SK-N-MC (cell line): Measurements from ENCODE around the gene HOXB5.
A peak's percentile ranks its signal among the peaks of the same experiment; 100 is the strongest.

Experiments
- DNase-seq: peaks from one replicate; pipeline ENCODE4 v3.0.0-alpha.2; 2011; ENCODE audit warnings: low read depth, low spot score
- H3K27ac ChIP-seq: fragments of 200-600 bp; sonication (generic); 2 replicates; pipeline ENCODE4 v1.5.1; 2016; ENCODE audit warnings: mixed run types
- H3K36me3 ChIP-seq: fragments of 200-600 bp; sonication (generic); 2 replicates; pipeline ENCODE4 v1.6.1; 2017; ENCODE audit warnings: antibody characterized with exemption, low read length, mixed read lengths; ENCODE audit not compliant: insufficient read depth
- H3K4me3 ChIP-seq: fragments of 200-600 bp; sonication (generic); 2 replicates; pipeline ENCODE4 v1.5.1; 2016
- H3K9ac ChIP-seq: fragments of 200-600 bp; sonication (generic); 2 replicates; pipeline ENCODE4 v1.8.0; 2017; ENCODE audit warnings: mixed run types, mixed read lengths; ENCODE audit not compliant: insufficient read length
- H3K9me3 ChIP-seq: fragments of 200-600 bp; sonication (generic); 2 replicates; pipeline ENCODE4 v1.6.1; 2017; ENCODE audit warnings: low read depth, mild to moderate bottlenecking, antibody characterized with exemption, low read length, moderate library complexity, mixed read lengths
- EZH2 ChIP-seq: fragments of 200-600 bp; sonication (generic); IDR thresholded peaks from one replicate; pipeline ENCODE4 v1.6.1; 2017; ENCODE audit warnings: antibody characterized with exemption
- FOXP2 ChIP-seq: optimal IDR thresholded peaks from 2 replicates; pipeline ENCODE3; 2011; ENCODE audit warnings: mild to moderate bottlenecking, moderate library complexity; ENCODE audit not compliant: insufficient read depth; ENCODE audit errors: extremely low read length, control extremely low read depth
- POLR2AphosphoS5 ChIP-seq: IDR thresholded peaks from 2 replicates; pipeline ENCODE4 v1.6.1; 2012; ENCODE audit warnings: mild to moderate bottlenecking, low read depth, low read length, borderline replicate concordance

HOXB5 gene

GRCh38 chr17:48596735-48597527, 3.4 kb upstream of the HOXB5 start:
- TF ChIP-seq POLR2AphosphoS5 = no peak
- TF ChIP-seq EZH2 = no peak
- no peak for TF ChIP-seq FOXP2
- H3K9ac ChIP-seq = no peak overlapping the region
- H3K36me3 ChIP-seq = peaks cover 19% of the 10 kb centered on the region
- DNase-seq = no peak
- no peak overlapping the region for H3K27ac ChIP-seq
- H3K4me3 ChIP-seq = no peak overlapping the region
- no peaks in the 10 kb centered on the region for H3K9me3 ChIP-seq

- Histone ChIP-seq H3K36me3 (peaks cover 25% of the 10 kb centered on the region), H3K27ac (peak overlapping the region; percentile 96; the same call in 1 of the 2 replicates), H3K9me3 (no peaks in the 10 kb centered on the region), H3K4me3 (no peak overlapping the region), H3K9ac (no peak overlapping the region)
- DNase-seq = no peak
- TF ChIP-seq EZH2 (no peak), POLR2AphosphoS5 (no peak), FOXP2 (no peak)
Measured at GRCh38 chr17:48596000-48596734, 2.6 kb upstream of the HOXB5 start.

GRCh38 chr17:48595278-48595999, 1.9 kb upstream of the HOXB5 start:
- no peak overlapping the region for H3K9ac ChIP-seq
- peak overlapping the region; percentile 96 for H3K27ac ChIP-seq
- H3K36me3 ChIP-seq = peaks cover 30% of the 10 kb centered on the region
- TF ChIP-seq POLR2AphosphoS5 (no peak), EZH2 (no peak), FOXP2 (no peak)
- no peaks in the 10 kb centered on the region for H3K9me3 ChIP-seq
- H3K4me3 ChIP-seq = no peak overlapping the region
- no peak for DNase-seq

DNA sequence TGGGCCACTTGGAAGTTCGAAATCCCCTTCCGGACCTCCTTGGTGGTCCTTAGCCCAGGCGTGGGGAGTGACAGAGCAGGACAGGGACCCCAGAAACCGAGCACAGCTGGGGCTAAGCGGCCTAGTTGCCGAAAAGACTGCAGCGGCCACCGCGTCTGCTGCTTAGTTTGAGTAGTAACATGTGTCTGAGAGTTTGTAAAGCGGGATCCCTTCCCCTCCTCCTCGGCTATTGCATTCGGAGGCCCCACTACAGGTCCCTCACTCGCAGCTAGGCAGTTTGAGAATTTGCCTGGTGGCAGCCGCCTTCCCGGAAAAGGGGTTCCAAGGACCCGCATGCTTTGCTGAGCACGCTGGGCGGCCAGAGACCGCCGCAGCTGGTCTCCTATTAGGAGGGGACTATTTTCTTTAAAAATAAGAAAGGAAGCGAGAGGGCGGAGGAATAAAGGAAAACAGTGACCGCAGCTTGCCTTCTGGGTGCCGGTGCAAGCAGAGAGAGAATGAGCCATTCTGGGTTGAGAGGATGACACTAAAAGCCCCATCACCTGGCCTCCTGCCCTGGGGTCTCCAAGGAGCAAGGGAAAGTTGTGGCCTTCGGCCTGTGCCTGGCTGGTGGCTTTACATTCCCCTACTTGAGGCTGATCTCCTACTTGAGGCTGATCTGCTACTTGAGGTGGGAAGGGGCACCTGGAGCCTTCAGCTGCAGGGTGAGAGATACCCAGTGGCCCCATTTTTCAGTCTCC, 1.1 kb upstream of the HOXB5 start:
- no peak for DNase-seq
- peak overlapping the region; percentile 96 for H3K27ac ChIP-seq
- H3K4me3 ChIP-seq = peak overlapping the region; percentile 76
- peaks cover 30% of the 10 kb centered on the region for H3K36me3 ChIP-seq
- peak overlapping the region; percentile 67 for H3K9ac ChIP-seq
- no peak for TF ChIP-seq EZH2
- TF ChIP-seq FOXP2 = no peak
- TF ChIP-seq POLR2AphosphoS5 = no peak
- H3K9me3 ChIP-seq = no peaks in the 10 kb centered on the region

DNA sequence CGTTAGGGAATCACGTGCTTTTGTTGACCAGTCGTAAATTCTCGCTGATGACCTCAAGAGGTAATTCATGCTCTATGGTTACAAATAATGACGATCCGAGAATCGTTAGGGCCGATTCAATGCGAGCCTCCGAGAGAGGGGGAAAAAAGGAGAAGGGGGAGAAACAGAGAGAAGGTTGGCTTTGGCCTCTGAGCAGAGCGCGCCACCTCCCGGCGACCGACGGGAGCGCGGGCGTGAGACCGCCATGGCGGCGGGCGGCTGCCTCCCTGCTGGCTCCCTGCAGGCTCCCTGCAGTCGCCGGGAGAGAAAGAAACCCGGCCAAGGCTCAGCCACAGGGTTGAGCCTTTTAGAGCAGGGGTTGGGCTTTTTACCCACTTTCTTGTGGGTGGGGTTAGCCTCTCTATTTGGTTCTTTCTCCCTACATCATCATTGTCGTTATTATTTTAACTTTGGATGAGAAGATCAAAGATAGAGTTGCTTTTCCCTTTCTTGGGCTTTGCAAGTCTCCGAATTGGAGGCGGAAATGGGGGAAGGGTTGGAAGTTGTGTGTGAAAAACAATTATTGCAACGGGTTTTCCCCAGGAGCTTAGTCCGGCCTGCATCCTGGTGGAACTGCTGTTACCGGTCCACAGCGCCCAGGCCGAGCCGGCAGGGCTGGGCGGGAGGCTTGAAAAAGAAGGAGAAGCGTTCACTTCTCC, 410 bp upstream of the HOXB5 start:
- TF ChIP-seq POLR2AphosphoS5 = no peak
- no peak for TF ChIP-seq FOXP2
- no peak for TF ChIP-seq EZH2
- Histone ChIP-seq H3K4me3 (peak overlapping the region; percentile 76), H3K9me3 (no peaks in the 10 kb centered on the region), H3K9ac (peak overlapping the region; percentile 67), H3K27ac (peak overlapping the region; percentile 96), H3K36me3 (peaks cover 30% of the 10 kb centered on the region)
- no peak for DNase-seq

GRCh38 chr17:48592577-48592976, 1.0 kb downstream of the HOXB5 start:
- no peak for DNase-seq
- Histone ChIP-seq H3K9ac (no peak overlapping the region), H3K27ac (no peak overlapping the region), H3K9me3 (no peaks in the 10 kb centered on the region), H3K36me3 (peaks cover 27% of the 10 kb centered on the region), H3K4me3 (no peak overlapping the region)
- TF ChIP-seq FOXP2 = no peak
- TF ChIP-seq EZH2 = no peak
- TF ChIP-seq POLR2AphosphoS5 = no peak

GRCh38 chr17:48592057-48592514, 1.5 kb downstream of the HOXB5 start:
- Histone ChIP-seq H3K9me3 (no peaks in the 10 kb centered on the region), H3K4me3 (no peak overlapping the region), H3K36me3 (peaks cover 26% of the 10 kb centered on the region), H3K9ac (no peak overlapping the region), H3K27ac (no peak overlapping the region)
- DNase-seq = no peak
- no peak for TF ChIP-seq POLR2AphosphoS5
- no peak for TF ChIP-seq EZH2
- no peak for TF ChIP-seq FOXP2
